HepG2 (cell line): ENCODE results near the gene SKI. TPM values are rescaled to one million over a fixed set of nuclear protein-coding genes. Genes with fewer than 3 reads are reported as not detected.

Source experiments
- ARNT2 ChIP-seq: sonication (generic); formaldehyde crosslinking; IDR thresholded peaks from 2 replicates; pipeline ENCODE4 v1.8.0; 2022; ENCODE audit warnings: mild to moderate bottlenecking, low read depth, missing genetic modification reagents, moderate library complexity
- CCAR2 ChIP-seq: fragments of 200-400 bp; formaldehyde crosslinking; optimal IDR thresholded peaks from 2 replicates; pipeline ENCODE3; 2018; ENCODE audit warnings: low read depth, mild to moderate bottlenecking, low read length, moderate library complexity
- DR1 ChIP-seq: sonication (generic); formaldehyde crosslinking; IDR thresholded peaks from 2 replicates; pipeline ENCODE4 v1.8.0; 2021; ENCODE audit warnings: mild to moderate bottlenecking, missing genetic modification reagents, inconsistent platforms
- HNRNPK ChIP-seq: fragments of 200-400 bp; formaldehyde crosslinking; IDR thresholded peaks from 2 replicates; pipeline ENCODE4 v1.6.1; 2018; ENCODE audit warnings: low read length, low read depth, moderate library complexity, mild to moderate bottlenecking; ENCODE audit not compliant: poor library complexity, severe bottlenecking
- IKZF1 ChIP-seq: fragments of 450-650 bp; IDR thresholded peaks from 2 replicates; pipeline ENCODE4 v1.7.1; 2016
- JUND ChIP-seq: sonication (generic); formaldehyde crosslinking; IDR thresholded peaks from 2 replicates; pipeline ENCODE4 v1.8.0; 2022; ENCODE audit warnings: mild to moderate bottlenecking, missing genetic modification reagents
- KLF15 ChIP-seq: sonication (generic); formaldehyde crosslinking; IDR thresholded peaks from 2 replicates; pipeline ENCODE4 v1.8.1; 2023; ENCODE audit warnings: borderline replicate concordance, mild to moderate bottlenecking, inconsistent platforms, missing genetic modification reagents, mixed read lengths
- PAXIP1 ChIP-seq: sonication (generic); formaldehyde crosslinking; conservative IDR thresholded peaks from 2 replicates; pipeline ENCODE4 v1.4.0; 2020; ENCODE audit warnings: mild to moderate bottlenecking, missing genetic modification reagents, moderate library complexity
- PHB2 ChIP-seq: fragments of 450-650 bp; IDR thresholded peaks from 2 replicates; pipeline ENCODE4 v1.6.1; 2018; ENCODE audit not compliant: partially characterized antibody
- REPIN1 ChIP-seq: sonication (generic); formaldehyde crosslinking; IDR thresholded peaks from 2 replicates; pipeline ENCODE4 v1.8.0; 2022; ENCODE audit warnings: missing genetic modification reagents, low read depth, mild to moderate bottlenecking, borderline replicate concordance
- TBL1XR1 ChIP-seq: fragments of 150-350 bp; IDR thresholded peaks from 2 replicates; pipeline ENCODE4 v1.6.1; 2014; ENCODE audit warnings: borderline replicate concordance, low read length; ENCODE audit not compliant: partially characterized antibody
- XBP1 ChIP-seq: sonication (generic); formaldehyde crosslinking; IDR thresholded peaks from 2 replicates; pipeline ENCODE4 v1.5.0; 2020; ENCODE audit warnings: missing genetic modification reagents
- YEATS4 ChIP-seq: sonication (generic); formaldehyde crosslinking; IDR thresholded peaks from 2 replicates; pipeline ENCODE4 v1.4.0; 2020; ENCODE audit warnings: missing genetic modification reagents, borderline replicate concordance
- YY1 ChIP-seq: IDR thresholded peaks from 2 replicates; pipeline ENCODE4 v1.6.1; 2011; ENCODE audit warnings: low read length, low read depth, moderate library complexity, mild to moderate bottlenecking; ENCODE audit not compliant: insufficient read depth, insufficient replicate concordance
- ZBTB33 ChIP-seq: sonication (generic); formaldehyde crosslinking; IDR thresholded peaks from 2 replicates; pipeline ENCODE4 v1.4.0; 2020; ENCODE audit warnings: missing genetic modification reagents
- ZFP37 ChIP-seq: sonication (generic); formaldehyde crosslinking; IDR thresholded peaks from 2 replicates; pipeline ENCODE4 v1.4.0; 2020; ENCODE audit warnings: missing genetic modification reagents, borderline replicate concordance
- ZNF12 ChIP-seq: sonication (generic); formaldehyde crosslinking; IDR thresholded peaks from 2 replicates; pipeline ENCODE4 v1.5.0; 2020; ENCODE audit warnings: missing genetic modification reagents
- ZNF20 ChIP-seq: sonication (generic); formaldehyde crosslinking; IDR thresholded peaks from 2 replicates; pipeline ENCODE4 v1.4.0; 2020; ENCODE audit warnings: mild to moderate bottlenecking, moderate library complexity, missing genetic modification reagents
- ZNF232 ChIP-seq: sonication (generic); formaldehyde crosslinking; IDR thresholded peaks from 2 replicates; pipeline ENCODE4 v1.4.0; 2020; ENCODE audit warnings: missing genetic modification reagents, borderline replicate concordance
- ZNF44 ChIP-seq: sonication (generic); formaldehyde crosslinking; IDR thresholded peaks from 2 replicates; pipeline ENCODE4 v1.5.1; 2020; ENCODE audit warnings: mild to moderate bottlenecking, missing genetic modification reagents
- ZNF543 ChIP-seq: sonication (generic); formaldehyde crosslinking; IDR thresholded peaks from 2 replicates; pipeline ENCODE4 v1.4.0; 2020; ENCODE audit warnings: mild to moderate bottlenecking, missing genetic modification reagents
- ZNF563 ChIP-seq: sonication (generic); formaldehyde crosslinking; IDR thresholded peaks from 2 replicates; pipeline ENCODE4 v1.8.0; 2022; ENCODE audit warnings: mild to moderate bottlenecking, moderate library complexity, missing genetic modification reagents
- polyA plus RNA-seq, 8 experiments: library from polyadenylated mRNA; depleted of rRNA in 3 of 8; stranded (reverse) in 7 of 8; unstranded in 1 of 8; fragments of >200 nt; fragmentation: Illumina TruSeq in 4 of 8; extraction: Trizol in 4 of 8; gene quantifications; 2 replicates each; pipeline versions ENCODE4 v1.2.1 to v1.2.3, GENCODE V29; 2011 to 2016; ENCODE audit warnings: low read depth in 4 of 8, missing spikeins in 1 of 8, mixed read lengths in 1 of 8; ENCODE audit not compliant: insufficient read depth in 1 of 8
- total RNA-seq, 5 experiments: library from RNA; depleted of rRNA; stranded (reverse); fragments of >200 nt; fragmentation: Illumina TruSeq; extraction: Trizol; gene quantifications; 2 replicates each; pipeline ENCODE4 v1.2.3, GENCODE V29; 2016; ENCODE audit warnings: low read depth in 1 of 5
- TF ChIP-seq, protein P1 (sequence below): sonication (generic); formaldehyde crosslinking; IDR thresholded peaks from 2 replicates; pipeline ENCODE4 v1.8.1; 2022; ENCODE audit warnings: low read depth, mild to moderate bottlenecking, missing genetic modification reagents

The SKI gene
- total and polyA plus RNA-seq, 2 of the 13 experiments (the other 11 are each of a cell fraction or from before 2014, with no cell fraction given): 4.7 to 6.9 TPM

- TF ChIP-seq PAXIP1 (CRISPR knock-in tag) (peak; percentile 96), ARNT2 (CRISPR knock-in tag) (no peak), ZBTB33 (CRISPR knock-in tag) (no peak; the same call in 1 of the 2 replicates), IKZF1 (no peak), CCAR2 (no peak), TBL1XR1 (no peak), ZFP37 (no peak), PHB2 (no peak), ZNF563 (no peak), YEATS4 (CRISPR knock-in tag) (no peak; the same call in 1 of the 2 replicates), ZNF232 (CRISPR knock-in tag) (no peak), ZNF543 (CRISPR knock-in tag) (no peak), HNRNPK (no peak), YY1 (peak; percentile 49), ZNF20 (CRISPR knock-in tag) (no peak), ZNF44 (no peak), KLF15 (CRISPR knock-in tag) (no peak; the same call in 1 of the 2 replicates), REPIN1 (CRISPR knock-in tag) (peak; percentile 64), JUND (CRISPR knock-in tag) (no peak), XBP1 (CRISPR knock-in tag) (no peak), DR1 (CRISPR knock-in tag) (no peak), ZNF12 (CRISPR knock-in tag) (no peak)
- TF ChIP-seq, protein P1, sequence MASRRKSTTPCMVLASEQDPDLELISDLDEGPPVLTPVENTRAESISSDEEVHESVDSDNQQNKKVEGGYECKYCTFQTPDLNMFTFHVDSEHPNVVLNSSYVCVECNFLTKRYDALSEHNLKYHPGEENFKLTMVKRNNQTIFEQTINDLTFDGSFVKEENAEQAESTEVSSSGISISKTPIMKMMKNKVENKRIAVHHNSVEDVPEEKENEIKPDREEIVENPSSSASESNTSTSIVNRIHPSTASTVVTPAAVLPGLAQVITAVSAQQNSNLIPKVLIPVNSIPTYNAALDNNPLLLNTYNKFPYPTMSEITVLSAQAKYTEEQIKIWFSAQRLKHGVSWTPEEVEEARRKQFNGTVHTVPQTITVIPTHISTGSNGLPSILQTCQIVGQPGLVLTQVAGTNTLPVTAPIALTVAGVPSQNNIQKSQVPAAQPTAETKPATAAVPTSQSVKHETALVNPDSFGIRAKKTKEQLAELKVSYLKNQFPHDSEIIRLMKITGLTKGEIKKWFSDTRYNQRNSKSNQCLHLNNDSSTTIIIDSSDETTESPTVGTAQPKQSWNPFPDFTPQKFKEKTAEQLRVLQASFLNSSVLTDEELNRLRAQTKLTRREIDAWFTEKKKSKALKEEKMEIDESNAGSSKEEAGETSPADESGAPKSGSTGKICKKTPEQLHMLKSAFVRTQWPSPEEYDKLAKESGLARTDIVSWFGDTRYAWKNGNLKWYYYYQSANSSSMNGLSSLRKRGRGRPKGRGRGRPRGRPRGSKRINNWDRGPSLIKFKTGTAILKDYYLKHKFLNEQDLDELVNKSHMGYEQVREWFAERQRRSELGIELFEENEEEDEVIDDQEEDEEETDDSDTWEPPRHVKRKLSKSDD (CRISPR knock-in tag): no peak
Measured at GRCh38 chr1:2250721-2251281, 22.7 kb downstream of the SKI start (continued).
